ENCODE results near the gene PDZD4.

Gene PDZD4

DNA sequence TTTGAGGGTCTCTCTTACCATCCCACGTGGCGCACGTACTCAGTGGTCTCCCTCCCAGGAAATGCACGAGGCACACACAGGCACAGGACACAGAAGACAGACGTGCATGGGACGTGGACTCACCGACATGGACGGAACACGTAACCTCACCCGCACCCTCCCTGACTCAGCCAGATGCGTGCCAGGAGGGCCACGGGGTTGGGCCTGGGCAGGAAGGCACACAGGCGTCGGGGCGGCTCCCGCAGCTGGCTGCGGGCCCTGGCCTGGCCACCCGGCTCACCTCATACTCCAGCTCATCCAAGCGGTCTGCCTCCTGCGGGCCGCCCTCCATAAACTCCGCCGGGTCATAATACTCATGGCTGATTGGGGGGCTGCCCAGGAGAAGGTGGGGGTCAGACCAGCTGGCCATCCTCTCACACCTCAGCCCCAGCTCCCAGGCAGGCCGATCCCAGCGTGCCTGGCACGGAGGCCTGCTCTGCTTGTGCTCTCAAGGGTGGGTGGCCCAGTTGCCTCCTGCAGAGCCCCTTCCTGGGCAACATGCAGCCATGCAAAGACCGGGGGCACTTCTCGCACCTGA lies 23.3 kb downstream of the PDZD4 start:
- no peak overlapping the region for H3K4me3 ChIP-seq (ENCODE audit: low read depth, low read length)
- DNase-seq (ENCODE audit: low read depth), result no peak
- TF ChIP-seq, protein P1, sequence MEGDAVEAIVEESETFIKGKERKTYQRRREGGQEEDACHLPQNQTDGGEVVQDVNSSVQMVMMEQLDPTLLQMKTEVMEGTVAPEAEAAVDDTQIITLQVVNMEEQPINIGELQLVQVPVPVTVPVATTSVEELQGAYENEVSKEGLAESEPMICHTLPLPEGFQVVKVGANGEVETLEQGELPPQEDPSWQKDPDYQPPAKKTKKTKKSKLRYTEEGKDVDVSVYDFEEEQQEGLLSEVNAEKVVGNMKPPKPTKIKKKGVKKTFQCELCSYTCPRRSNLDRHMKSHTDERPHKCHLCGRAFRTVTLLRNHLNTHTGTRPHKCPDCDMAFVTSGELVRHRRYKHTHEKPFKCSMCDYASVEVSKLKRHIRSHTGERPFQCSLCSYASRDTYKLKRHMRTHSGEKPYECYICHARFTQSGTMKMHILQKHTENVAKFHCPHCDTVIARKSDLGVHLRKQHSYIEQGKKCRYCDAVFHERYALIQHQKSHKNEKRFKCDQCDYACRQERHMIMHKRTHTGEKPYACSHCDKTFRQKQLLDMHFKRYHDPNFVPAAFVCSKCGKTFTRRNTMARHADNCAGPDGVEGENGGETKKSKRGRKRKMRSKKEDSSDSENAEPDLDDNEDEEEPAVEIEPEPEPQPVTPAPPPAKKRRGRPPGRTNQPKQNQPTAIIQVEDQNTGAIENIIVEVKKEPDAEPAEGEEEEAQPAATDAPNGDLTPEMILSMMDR (IDR thresholded peaks at IDR 0.05; ENCODE audit: insufficient read depth, low read depth, low read length, missing control alignments), result no peak

DNA sequence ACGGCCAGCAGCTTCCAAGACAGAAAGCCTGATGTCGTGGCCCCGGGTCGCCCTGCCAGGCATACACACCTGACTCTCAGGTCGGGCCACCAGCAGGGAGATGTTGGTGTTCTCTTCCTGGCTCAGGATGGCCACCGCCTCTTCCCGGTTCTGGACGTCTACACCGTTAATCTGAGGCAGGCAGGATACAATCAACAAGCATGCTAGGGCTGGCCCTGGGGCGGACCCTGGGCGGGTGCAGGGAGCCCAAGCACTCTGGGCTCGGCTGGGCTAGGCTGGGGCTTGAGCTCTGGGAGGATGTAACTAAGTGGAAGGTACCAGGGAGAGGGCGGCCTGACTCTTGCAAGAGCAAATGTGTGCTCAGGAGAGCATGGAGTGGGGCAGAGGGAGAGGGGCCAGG lies 24.9 kb downstream of the PDZD4 start:
- TF ChIP-seq, protein P1 (IDR thresholded peaks at IDR 0.05; ENCODE audit: insufficient read depth, low read depth, low read length, missing control alignments), result no peak
- H3K4me3 ChIP-seq (ENCODE audit: low read depth, low read length), result no peak overlapping the region
- no peak for DNase-seq (ENCODE audit: low read depth)

DNA sequence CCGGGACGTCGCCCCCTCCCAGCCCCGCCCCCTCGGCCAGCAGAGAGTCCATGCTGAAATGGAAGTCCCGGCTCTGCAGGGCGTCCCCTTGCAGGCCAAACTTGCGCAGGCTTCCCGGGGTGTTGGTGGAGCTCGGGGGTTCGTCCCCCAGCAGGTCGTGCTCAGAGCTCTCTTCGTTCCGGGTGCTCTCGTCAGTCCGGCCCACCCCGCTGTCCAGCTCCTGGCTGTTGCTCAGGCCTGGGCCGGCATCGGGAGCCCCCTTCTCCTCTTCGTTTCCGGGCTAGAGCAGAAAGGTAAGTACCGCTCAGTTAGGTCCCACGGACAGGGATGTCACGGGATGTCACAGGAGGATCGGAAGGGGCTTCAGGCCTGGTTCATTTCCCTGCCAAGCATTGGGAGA lies 25.7 kb downstream of the PDZD4 start:
- TF ChIP-seq, protein P1 (IDR thresholded peaks at IDR 0.05; ENCODE audit: insufficient read depth, low read depth, low read length, missing control alignments), result no peak
- H3K4me3 ChIP-seq (ENCODE audit: low read depth, low read length), result no peak overlapping the region
- no peak for DNase-seq (ENCODE audit: low read depth)

DNA sequence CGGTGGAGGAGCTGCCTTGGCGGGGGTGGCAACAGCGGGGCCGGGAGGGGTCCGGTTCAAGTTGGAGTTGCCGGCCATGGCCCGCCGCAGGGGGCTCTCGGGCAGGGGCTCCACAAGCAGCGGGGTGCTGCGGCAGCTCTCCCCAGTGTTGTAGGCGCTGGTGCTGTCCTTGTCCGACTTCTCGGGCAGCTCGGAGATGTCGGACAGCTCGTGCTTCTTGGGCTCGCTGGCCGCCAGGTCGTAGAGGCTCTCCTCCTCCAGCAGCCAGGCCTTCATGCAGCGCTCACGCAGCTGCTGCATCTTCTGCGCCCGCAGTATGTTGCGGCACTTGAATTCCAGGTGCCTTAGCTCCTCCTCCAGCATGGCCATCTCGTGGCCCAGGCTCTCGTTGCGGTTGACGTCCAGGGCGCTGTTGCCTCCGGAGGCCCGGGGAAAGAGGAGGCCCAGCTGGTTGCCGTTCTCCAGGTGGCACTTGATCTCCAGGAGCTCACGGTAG lies 26.2 kb downstream of the PDZD4 start:
- DNase-seq (ENCODE audit: low read depth), result no peak
- H3K4me3 ChIP-seq (ENCODE audit: low read depth, low read length), result no peak overlapping the region
- TF ChIP-seq, protein P1 (IDR thresholded peaks at IDR 0.05; ENCODE audit: insufficient read depth, low read depth, low read length, missing control alignments), result no peak

DNA sequence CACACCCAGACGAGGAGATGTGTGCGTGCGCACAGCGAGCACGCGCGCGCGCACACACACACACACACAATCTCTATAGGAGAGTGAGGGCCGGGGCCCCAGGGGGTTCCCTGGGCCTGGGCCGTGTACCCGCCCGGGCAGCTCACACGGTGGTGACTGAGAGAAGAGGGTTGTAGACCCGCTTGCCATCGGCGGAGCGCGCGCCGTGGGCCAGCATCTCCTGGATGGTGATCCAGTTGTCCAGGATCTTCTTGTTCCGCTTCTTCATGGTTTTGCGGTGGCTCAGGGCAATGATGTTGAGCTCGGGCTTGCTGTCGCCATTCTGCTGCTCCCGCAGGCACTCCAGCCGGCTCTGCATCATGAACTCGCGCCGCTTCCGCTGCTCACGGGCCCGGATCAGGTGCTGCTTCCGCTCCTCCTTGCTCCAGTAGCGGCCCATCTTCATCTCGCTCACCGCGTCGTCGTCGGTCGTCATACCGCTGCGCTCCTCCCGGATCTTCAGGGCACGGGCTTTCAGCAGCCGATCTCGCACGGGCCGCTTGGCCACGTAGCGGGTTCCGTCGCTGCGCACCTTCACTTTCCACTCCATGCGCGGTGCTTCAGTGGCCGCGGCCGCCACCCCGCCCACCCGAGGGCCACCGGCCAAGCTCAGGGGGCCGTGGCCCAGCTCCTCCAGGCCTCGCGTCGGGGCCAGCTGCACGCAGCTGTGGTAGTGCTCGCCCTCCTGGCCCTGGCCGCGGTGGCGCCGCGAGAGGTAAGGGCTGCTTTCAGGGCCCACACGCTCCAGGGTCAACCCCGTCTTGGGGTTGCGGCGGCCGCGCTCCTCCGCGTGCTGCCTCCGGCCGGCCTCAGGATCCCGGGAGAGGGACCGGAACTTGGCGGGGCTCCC lies 26.9 kb downstream of the PDZD4 start:
- TF ChIP-seq, protein P1 (IDR thresholded peaks at IDR 0.05; ENCODE audit: insufficient read depth, low read depth, low read length, missing control alignments), result no peak
- H3K4me3 ChIP-seq (ENCODE audit: low read depth, low read length), result no peak overlapping the region
- no peak for DNase-seq (ENCODE audit: low read depth)

DNA sequence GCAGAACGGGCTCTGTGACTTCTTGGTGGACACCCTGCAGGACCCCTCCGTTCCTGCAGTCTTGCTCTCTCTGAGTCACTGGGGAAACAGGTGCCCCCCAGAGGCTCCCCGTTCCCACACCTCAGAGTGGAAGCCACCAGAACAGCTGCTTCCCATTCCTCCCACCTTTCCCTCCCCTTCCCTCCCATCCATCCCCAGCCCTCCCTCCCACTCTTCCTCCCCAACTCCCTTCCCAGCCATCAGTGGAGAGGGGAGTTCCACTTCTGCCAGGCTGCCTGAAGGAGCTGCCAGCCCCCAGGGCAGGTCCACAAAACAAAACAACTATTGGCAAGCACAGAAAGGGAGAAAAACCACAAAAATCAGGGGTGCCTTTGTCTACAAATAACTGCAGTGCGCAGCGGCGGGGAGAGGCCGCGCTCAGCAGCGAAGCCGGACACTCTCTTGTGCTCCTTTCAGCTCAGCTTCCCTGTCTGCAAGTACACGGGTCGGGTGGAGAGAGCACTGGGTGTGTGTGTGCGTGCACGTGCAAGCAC lies 27.8 kb downstream of the PDZD4 start:
- no peak for DNase-seq (ENCODE audit: low read depth)
- TF ChIP-seq, protein P1 (IDR thresholded peaks at IDR 0.05; ENCODE audit: insufficient read depth, low read depth, low read length, missing control alignments), result no peak
- no peak overlapping the region for H3K4me3 ChIP-seq (ENCODE audit: low read depth, low read length)
